HG02763 (cell line): ENCODE data around the gene HSBP1.

ENCODE experiments used
- ATAC-seq: cut with Tn5 transposase; IDR thresholded peaks from one replicate; pipeline ENCODE4 v1.9.1; 2021; ENCODE audit warnings: mild to moderate bottlenecking, moderate library complexity; ENCODE audit not compliant: unreplicated experiment

The HSBP1 gene

DNA sequence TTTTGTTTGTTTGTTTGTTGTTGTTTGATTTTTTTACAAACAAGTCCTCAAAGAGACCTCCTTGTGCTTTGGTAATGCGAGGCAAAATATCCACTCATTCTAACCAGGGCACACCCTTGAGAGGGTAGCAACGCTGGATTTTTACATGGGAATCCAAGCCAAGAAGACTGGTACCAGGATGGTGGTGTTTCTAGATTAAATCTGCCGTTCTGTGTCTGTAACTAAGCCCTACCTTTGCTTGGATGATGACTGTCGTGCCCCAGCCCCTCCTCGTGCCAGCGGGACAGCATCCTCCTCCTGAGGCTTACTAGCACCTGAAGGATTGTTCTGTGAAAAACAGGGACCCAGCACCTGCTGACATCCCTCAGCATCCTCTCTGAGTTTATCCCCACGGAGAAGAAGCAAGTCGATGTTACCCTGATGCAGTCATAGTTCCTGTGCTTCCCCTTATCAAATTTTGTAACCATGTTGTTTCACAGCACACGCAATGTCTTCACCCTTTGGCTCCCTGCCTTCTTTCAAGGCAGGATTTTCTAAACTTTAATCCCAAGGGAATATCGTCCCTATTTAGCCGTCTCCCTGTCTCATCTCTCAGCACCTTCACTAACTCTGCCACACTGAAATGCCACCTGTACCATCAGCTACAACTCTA lies 5.1 kb upstream of the HSBP1 start:
- no peak for ATAC-seq

DNA sequence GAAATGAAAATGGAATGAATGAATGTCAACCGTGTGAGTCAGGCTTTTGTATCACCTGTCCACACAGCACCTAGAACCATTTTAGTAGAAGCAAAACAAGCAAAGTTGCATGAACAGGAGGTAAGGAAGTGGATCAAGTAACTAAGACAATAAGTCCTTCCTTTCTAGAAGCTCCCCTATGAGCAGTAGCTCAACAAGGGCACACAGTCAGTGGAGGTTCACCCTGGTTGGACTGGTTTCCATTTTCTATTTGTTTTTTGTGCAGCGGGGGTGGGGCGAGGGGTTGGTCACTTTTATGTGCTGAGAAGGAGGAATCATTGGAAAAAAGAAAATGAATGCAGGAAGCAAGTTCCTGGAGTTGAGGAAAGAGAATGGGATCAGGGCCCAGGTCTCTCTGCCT lies 4.0 kb upstream of the HSBP1 start:
- no peak for ATAC-seq

DNA sequence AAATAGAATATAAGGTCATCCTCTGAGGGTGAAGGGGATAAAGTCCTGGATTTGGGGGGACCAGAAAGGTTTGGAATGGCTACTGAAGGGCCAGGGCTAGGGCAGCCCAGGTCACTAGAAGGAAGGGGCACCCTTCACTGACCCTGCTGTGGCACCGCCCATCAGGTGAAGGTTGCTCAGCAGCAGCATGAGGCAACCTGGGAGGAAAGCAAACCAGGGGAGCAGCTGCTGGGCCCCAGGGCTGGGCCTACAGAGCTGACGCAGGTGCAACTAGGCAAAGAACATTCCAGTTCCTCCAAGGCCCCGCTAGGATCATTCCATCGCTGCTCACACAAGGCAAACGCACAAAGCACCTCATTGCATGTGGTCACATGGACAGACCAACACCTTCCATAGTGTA lies 3.4 kb upstream of the HSBP1 start:
- no peak for ATAC-seq

DNA sequence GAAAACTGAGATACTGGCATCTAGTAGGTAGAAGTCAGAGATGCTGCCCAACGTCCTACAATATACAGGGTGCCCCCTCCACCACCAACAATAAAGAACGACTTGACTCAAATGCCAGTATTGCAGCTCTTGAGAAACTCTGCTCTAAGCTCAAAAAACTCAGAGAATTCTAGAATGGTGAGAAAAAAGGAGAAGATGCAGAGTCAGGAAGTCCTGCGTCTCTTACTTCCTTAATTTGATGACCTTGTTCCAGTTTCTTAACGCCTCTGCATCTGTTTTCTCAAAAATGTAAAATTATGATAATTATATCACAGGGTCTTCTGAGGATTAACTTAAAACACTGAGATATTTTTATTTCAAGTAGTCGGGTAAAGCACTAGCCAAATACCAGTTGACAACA lies 1.7 kb upstream of the HSBP1 start:
- no peak for ATAC-seq

DNA sequence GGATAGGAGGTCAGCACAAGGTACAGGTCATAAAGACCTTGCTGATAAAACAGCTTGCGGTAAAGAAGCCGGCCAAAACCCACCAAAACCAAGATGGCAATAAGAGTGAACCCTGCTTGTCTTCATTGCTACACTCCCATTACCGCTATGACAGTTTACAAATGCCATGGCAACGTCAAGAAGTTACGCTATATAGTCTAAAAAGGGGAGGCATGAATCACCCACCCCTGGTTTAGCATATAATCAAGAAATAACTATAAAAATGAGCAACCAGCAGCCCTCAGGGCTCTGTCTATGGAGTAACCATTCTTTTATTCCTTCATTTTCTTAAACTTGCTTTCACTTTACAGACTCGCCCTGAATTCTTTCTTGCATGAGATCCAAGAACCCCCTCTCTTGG lies 1.0 kb upstream of the HSBP1 start:
- ATAC-seq, result no peak

DNA sequence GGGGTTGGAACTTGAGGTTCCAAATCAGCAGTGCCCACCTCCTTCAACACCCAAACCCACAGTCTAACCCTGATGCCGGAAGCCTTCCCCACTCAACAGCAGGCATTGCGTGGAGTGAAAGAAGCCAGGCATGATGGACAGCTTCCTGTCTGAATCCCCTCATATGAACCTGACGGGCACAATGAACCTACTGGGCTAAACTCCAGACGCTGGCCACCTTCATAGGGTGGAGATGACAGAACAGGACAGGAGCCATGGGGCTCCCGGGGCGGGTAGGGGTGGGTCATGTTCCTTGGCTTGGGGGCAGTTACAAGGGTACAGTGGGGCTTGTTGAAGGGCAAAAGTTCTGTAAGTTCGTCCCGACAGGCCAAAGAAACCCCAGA lies 460 bp upstream of the HSBP1 start:
- ATAC-seq, result no peak

DNA sequence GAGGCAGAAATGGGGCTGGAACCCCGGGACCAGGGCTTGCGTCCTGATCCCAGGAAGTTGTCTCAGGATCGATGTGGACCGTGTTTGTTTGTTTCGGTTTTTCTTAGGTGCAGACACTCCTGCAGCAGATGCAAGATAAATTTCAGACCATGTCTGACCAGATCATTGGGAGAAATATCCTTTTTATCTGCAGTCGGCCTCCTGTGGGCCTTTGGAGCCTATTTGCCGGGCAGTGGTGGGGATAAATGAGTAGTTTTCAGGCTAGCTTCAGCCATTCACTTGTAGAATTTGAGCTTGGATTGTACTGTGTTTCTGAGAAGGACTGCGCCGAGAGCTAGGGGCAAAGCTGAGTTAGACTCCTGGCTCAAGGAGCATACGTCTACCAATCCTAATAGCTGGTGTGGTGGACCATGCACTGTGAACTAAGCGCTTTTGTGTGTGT lies 816 bp downstream of the HSBP1 start:
- ATAC-seq, result no peak

DNA sequence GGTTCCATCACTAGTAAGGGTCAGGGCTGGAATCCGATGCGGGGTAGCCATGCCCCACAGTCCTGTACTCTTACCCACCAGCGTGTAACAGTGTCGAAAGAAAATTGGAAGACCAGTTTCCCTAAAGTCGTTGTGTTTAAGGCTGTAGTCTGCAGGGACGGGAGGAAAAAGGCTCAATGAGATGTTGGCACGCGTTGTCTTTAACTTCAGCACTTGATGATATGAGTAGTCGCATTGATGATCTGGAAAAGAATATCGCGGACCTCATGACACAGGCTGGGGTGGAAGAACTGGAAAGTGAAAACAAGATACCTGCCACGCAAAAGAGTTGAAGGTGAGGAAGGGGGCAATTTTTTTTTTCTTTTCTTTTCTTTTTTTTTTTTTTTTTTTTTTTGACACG lies 1.3 kb downstream of the HSBP1 start:
- ATAC-seq, result no peak

DNA sequence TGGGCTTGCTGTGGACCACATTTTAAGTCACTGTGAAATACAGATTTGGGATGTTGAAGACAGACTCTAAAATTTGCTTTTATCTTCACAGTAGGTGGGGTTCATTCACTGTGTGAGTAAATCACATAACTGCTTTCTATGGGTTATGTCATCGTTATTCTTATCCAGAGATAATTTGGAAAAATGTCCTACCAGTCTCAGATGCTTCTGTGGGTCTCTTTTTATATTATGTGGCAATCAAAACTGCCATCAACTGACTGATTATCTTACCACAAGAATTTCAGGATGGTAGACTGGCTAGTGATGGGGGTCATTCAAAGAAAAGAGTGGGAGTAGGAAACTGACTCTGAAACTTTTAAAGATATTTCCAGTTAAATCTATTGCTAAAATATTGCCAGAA lies 3.1 kb downstream of the HSBP1 start:
- no peak for ATAC-seq

DNA sequence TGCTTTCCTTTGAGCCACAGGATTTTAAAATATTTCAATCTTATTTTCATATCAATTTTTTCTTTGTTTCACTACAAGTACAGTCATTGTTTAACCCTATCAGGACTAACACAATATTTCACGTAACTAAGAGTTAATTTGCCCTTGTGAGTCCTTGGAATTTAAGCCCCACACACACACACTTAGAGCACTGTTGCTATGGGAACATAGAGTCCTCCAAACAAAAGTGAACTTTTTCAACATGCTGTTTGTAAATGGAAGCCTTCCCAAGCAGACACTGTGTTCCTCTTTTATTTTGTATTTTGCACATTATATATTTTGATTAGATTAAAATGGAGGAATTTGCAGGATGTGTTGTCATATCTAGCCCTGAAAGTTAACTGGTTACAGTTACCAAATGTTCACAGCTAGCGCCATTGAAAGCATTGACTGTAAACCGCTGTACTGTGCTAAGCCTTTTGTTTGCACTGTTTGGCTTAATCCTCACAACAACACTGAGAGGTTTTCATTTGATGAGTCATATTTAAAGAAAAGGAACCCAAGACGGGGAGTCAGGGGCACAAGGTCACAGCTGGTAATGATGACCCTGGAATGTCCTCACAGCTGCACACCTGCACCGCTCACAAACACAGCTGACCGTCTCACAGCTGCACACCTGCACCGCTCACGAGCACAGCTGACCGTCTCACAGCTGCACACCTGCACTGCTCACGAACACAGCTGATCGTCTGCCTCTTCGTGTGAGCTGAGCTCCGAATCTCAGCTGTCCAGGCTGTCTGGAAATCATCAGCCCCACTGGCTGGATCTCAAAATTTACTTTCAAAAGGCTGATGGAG lies 6.3 kb downstream of the HSBP1 start:
- ATAC-seq, result no peak

DNA sequence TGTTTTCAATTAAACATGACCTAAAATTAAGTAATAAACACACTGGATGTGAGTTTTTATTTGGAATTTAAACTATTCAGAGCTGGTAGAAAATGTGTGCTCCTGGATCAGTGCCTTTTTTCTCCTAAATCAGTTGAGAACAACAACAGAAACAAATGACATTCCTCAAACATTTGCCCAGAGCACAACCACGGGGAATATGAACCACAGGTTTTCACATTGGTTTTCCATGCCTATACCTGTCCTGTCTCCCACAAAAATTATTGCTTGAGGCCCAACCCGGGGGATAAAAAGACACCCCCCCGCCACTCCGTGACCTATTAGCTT lies 6.8 kb downstream of the HSBP1 start:
- no peak for ATAC-seq

DNA sequence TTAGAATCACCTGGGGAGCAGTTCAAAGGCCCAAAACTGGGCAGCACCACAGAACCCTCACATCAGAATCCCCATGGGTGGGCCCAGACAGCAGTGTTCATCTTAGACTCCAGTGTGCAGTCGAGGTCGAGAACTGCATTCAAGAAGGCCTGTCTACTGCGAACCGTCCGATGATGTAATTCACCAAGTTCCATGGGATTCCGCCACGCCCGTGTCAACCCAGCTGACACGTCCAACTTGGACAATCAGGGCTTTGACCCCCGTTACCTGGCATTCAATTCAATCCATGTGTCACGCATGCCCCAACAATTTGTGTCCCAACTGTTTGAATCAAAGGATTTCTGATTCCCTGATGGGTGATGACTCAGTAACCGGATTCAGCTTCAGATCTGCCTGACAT lies 9.2 kb downstream of the HSBP1 start:
- no peak for ATAC-seq

DNA sequence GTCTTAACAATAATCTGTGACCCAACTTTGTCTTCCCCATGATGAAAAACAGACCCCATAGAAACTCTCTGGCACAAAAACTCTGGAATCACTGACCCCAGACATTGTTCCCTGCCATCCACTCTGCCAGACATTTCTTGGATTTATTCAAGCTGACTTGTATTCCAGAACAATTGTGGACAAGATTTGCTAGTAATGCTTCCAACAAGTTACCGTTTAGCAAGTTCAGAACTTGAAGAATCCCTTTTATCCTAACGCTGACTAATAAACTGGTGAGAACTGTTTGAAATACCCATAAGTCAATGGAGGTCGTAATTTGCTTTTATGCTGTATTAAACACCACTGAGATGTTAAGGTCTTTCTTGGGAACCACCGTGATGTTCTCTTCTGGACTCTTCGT lies 10.5 kb downstream of the HSBP1 start:
- ATAC-seq, result no peak

DNA sequence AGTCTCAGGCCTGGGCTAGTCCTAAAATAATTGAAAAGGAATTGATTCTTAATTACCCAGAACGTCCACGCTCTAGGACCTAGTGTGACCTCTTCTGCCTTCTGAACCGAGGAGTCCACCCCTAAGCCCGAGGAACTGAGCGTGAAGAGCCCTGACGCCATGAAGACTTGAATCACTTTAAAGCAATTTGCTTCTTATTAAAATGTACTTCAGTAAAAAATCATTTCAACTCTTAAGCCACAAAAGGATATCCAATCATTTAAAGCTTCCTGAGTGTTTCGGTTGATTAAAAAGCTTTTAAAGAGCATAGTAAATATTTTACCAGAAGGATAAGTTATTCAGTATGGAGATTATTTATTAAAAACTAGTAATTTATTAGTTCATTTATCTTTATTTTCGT lies 11.6 kb downstream of the HSBP1 start:
- ATAC-seq, result no peak

DNA sequence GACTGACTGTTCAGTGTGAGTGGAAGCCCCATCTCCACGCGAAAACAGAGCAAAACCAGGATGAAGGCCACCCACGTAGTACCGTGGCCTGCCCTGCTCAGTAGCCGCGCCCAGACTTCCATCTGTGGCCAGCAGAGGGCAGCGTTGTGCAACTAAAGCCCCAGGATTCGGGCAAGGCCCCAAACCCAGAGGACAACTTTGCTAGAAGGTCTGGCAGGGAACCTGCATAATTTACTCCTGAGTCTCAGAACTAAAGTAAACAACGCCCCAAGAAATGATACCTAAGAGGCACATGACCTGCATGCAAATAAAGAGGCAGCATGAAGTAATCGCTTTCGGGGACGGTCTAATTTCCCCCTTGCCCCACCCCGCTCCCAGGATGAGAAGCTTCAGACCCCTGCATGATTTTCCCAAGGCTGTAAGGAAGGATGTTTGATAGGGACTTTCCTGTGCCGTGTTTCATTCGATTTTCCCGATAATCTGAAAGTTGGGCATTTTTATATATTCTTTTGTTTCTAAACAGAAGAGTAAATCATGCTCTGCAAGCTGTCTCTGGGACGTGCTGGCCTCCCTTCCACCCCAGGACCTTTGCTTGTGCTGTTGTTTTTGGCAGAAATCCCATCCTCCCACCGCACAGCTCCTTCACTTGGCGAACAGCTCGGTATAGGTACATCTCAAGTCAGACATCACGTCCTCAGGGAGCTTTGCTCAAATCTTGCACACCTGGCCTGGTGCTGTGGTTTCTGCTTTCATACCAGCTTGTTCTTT lies 18.6 kb downstream of the HSBP1 start:
- ATAC-seq, result peak; percentile 70

DNA sequence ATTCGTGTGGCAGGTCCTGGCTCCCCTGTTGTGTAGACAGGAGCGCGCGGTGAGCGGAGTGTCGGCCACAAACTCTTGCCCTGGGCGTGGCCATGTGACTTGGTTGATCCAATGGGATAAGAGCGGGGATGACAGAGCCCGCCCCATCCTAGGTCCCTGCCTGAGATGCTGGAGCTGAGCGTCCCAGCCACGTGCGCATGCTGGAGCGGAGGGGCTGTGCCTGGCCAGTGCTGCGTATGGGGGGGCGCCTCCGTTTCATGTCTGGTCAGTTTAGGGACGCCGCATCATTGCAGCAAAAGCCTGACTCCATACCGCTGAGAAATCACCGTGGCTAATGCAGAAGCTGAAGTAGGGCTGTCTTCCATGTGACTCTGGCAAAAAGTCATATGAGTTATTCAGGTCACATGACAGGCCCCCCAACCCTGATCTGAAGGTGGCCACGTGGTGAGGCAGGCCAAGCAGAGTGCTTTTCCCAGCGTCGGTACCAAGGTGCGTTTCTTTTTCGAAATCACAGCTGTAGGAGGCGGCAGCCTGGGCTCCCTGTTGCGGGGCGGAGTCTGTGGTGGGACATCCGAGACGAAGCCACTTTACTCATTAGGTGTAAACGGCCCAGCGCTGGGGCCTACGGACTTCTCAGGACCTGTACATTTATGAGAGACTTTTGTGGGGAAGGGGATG lies 22.5 kb downstream of the HSBP1 start:
- ATAC-seq, result no peak

DNA sequence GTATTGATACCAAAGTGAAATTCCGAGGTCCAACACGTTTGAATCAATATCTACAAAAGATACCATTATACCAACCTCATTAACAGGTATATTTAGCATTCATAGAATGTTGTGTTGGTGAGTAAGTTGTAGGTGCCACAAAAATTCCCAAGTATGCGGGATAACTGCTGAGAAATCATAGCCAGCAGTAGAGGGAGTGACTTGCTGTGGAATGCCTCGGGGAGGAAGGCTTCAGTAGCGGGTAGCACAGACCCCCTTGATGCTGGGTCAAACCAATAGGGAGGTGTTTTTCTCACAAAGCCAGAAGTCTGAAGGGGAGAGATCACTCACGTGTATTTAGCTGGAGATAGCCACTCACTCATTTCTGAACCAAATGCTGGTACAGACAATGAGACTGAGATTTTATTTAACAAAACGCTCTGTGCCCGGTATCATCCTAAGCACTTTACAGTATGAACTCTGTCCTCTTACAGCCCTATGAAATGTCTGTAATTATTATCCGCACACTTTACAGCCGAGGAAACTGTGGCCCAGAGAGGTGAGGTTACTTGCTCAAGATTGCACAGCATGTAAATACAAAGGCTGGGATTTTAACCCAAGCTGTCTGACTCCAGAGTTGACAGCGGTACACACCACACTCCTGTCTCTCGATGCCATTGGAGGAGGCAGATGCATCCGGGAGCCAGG lies 23.1 kb downstream of the HSBP1 start:
- no peak for ATAC-seq

DNA sequence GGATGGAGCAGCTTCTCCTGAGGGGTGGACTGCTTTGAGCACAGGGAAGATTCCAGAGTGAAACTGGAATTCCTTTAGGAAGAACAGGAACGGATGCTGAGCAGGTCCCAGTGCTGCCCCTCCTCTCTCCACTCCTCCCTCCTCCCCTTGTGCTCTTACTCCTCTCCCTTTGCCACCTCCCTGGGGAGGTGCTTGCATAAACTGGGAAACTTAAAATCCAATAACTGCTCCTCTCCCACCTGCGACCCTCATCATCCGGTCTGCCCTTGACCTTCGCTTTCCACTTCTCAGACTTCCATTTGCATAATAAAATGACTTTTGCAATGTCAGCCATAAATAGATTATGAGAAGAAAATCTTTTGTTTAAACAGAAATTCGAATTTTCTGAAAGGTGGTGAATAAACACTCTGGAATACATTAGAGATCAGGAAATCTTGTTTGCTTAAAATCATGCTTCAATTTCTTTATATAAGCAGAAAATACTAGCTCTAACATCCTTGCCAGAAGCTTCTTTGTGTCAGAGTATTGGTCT lies 23.7 kb downstream of the HSBP1 start:
- no peak for ATAC-seq

DNA sequence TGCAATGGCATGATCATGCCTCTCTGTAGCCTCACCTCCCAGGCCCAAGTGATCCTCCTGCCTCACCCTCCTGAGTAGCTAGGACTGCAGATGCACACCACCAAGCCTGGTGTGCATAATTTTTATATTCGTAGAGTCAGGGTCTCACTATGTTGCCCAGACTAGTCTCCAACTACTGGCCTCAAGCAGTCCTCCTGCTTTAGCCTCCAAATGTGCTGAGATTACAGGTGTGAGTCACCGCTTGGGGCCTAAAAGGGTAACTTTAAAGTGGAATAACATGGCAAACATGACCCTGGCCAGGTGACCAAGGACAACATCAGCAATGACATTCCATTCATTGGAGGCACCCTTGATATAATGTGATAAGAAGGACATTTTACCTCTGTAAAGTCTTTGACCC lies 26.1 kb downstream of the HSBP1 start:
- ATAC-seq, result no peak
